Measurements from ENCODE around the gene NDNF.
A peak's percentile ranks its signal among the peaks of the same experiment; 100 is the strongest.

The NDNF gene

GRCh38 chr4:121072224-121073003 lies at the start of gene NDNF:
NDNF (minus strand) TSS chr4:121072535; CDS start chr4:121045837, 26,698 bp downstream.
- DNase-seq, result peak; percentile 35

GRCh38 chr4:121119715-121120114 lies 47.4 kb upstream of the NDNF start:
- DNase-seq, result no peak

GRCh38 chr4:121118344-121118743 lies 46.0 kb upstream of the NDNF start:
- DNase-seq, result no peak

- DNase-seq, result no peak
These were observed 42.4 kb upstream of the NDNF start for GRCh38 chr4:121114756-121115155.

- no peak for DNase-seq
These were observed 40.2 kb upstream of the NDNF start for GRCh38 chr4:121112530-121112929.

GRCh38 chr4:121108557-121108956 lies 36.2 kb upstream of the NDNF start:
- DNase-seq, result peak; percentile 76

- DNase-seq, result peak; percentile 40
These were observed 35.2 kb upstream of the NDNF start for GRCh38 chr4:121107507-121107906.

GRCh38 chr4:121100093-121100775 lies 27.9 kb upstream of the NDNF start:
- no peak for DNase-seq

- DNase-seq, result peak; percentile 45
These were observed 25.9 kb upstream of the NDNF start for GRCh38 chr4:121098266-121098665.

- peak; percentile 8 for DNase-seq
These were observed 24.3 kb upstream of the NDNF start for GRCh38 chr4:121096629-121097028.

- no peak for DNase-seq
These were observed 23.9 kb upstream of the NDNF start for GRCh38 chr4:121096191-121096590.

- DNase-seq, result no peak
These were observed 22.1 kb upstream of the NDNF start for GRCh38 chr4:121094297-121094966.

- no peak for DNase-seq
These were observed 20.9 kb upstream of the NDNF start for GRCh38 chr4:121093261-121093660.

- DNase-seq, result no peak
These were observed 19.6 kb upstream of the NDNF start for GRCh38 chr4:121091941-121092340.

- DNase-seq, result no peak
These were observed 16.5 kb upstream of the NDNF start for GRCh38 chr4:121088867-121089266.

- no peak for DNase-seq
These were observed 7.0 kb upstream of the NDNF start for GRCh38 chr4:121079376-121079775.

- DNase-seq, result no peak
These were observed 5.2 kb upstream of the NDNF start for GRCh38 chr4:121077496-121077895.

GRCh38 chr4:121076416-121076815 lies 4.1 kb upstream of the NDNF start:
- DNase-seq, result no peak

GRCh38 chr4:121073672-121074381 lies 1.5 kb upstream of the NDNF start:
- DNase-seq, result no peak

- peak; percentile 17 for DNase-seq
These were observed 685 bp upstream of the NDNF start for GRCh38 chr4:121073004-121073435.

- DNase-seq, result no peak
These were observed 603 bp downstream of the NDNF start for GRCh38 chr4:121071640-121072223.

Measured in NCI-H82 (cell line).